ENCODE results near the gene TMEM187.

Gene TMEM187

DNA sequence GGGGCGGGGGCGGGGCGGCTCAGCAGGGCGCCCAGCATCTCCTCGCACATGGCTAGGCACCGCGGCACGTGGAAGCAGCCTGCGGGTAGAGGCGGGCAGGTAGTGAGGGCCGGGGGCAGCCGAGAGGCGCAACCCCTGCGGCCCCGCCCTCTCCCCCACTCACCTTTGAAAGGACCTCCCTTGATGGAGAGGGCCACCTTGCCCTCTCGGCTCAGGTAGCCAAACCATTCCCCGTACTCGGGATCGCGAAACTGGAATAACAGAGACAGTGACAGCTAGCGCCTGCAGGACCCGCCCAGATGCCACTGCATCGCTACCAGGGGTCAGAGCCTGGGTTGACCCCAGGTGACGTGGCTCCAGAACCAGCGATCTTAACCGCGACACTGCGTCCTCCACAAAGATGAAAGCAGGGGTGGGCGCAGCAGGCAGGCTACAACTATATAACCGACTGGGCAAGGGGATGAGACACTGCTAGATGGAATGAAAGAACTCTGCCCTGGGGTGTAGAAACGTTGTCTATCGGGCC lies 37.2 kb upstream of the TMEM187 start:
- no peak for DNase-seq

DNA sequence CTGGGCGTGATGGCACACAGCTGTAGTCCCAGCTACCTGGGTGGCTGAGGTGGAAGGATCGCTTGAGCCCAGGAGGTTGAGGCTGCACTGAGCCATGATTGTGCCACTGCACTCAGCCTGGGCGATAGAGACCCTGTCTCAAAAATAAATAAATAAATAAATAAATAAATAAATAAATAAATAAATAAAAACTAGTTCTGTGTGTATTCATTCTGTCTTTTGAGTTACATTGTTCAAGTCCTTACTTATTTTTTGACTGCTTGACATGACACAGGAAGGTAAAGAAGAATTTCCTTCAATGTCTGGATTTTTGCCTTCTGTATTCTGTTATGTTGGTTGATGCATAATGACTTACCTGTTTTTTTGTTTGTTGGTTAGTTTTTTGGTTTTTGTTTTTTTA lies 35.5 kb upstream of the TMEM187 start:
- DNase-seq = no peak

DNA sequence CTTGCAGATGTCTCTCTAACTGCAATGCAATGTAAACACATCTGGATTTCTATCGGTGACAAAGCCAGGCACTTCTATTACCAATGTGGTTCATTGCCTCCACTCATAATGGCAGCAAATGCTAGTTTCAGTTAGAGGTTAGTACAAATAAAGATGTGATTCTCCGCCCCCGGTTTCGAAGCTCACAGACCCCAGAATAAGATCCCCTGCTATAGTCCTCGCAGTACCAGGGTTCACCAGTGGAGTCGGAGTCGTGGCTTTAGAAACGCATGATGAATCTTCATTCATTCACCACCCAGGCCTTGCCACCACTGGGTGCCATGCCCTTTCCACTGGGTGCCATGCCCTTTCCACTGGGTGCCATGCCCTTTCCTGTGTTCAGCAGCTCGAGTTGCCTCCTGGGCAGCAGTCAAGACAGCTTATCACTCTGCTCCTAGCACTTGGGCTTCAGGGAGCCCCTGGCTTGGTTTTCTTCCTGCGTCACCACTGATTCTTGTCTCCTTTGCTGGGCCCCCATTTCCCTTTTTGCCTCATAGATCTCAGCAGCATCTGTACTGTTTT lies 34.2 kb upstream of the TMEM187 start:
- DNase-seq = no peak

DNA sequence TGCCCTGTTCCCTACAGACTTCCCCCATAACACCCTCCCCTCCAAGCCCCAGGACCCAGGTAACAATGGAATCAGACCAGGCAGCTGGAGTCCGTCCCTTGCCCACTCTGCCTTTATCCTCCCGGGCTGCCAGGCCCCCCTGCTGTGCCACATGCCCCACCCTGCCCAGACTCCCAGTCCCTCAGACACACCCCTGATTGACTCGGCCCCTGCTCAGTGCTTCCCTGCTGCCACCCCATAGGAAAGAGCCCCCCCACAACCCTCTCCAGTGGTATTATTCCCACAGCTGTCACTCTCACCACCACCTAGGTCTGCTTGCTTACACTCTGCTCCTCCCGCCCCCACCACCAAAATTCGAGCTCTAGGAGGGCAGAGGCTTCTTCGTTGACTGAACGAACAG lies 33.0 kb upstream of the TMEM187 start:
- no peak for DNase-seq

DNA sequence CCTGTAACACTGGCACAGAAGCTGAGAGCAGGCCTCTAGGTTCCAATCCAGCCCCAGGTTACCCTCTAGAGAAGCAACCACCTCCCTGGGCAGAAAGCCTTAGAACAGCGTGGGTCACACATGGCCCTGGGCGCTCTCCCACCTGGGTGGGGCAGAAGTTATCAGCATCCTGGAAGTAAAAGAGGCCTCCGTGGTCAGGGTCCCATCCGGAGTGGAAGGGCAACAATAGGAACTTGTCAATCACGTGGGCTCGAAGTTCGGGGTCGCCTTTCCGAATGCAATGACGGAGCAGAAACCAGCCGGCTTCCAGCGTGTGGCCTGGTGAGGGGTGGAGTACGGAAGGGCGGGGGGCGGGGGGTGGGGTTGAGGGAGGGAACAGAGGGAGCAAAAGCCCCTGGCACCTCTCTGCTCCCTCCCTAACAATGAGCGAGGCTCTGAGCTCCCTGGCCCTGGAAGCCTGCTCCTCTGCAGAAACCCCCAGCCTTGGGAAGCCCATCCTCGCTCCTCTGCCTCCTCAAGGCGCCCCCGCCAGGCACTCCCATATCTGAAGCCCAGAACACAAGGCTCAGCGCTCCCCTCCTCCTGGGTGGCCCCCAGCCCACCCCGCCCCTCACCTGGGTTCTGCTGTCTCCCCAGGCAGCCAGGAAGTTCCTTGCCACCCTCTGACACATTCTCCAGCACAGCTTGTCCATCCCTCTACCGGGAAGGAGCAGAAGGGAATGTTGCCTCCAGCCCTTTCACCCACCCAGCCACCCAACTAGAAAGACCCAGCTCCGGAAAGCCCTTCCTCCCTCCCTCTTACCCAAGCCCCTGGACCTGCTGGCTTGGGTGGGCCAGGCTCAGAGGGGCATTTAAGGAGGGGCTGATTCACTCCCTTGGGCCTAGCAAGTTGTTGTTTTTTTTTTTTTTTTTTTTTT lies 31.0 kb upstream of the TMEM187 start:
- no peak for DNase-seq

DNA sequence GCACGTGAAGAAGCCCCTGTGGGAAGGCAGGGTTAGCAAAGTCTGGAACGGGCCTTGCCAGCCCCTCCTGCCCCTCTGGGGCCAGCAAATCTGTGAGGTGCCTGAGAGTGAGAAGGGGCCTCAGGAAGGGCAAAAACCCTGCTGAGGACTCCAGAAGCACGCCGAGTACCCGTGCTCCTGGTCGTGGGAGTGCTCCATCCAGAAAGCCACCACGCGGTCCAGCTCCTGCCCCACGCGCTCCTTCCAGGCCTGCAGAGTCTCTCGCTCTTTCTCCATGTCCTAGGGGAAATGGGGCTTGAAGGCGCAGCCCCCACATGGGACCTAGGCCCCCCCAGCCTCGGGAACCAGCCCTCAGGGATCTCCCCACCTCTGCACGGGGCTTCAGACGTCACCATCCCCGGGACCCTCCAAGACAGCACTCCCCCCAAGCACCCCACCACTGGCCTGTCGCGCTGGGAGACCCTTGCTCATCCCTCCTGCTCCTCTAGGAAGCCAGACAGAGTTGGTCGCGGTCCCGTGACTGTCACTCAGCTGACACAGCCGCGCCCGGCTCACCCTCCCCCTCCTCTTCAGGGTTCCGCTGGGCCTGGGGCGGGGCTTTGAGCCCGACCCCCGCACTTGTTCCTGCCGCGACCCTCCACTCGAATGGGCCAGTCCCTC lies 28.3 kb upstream of the TMEM187 start, which contains the start of gene RENBP:
RENBP (minus strand) TSS at position 504 of the 660 bp plus-strand sequence; CDS start at position 471, 33 bp downstream.
- DNase-seq = no peak

DNA sequence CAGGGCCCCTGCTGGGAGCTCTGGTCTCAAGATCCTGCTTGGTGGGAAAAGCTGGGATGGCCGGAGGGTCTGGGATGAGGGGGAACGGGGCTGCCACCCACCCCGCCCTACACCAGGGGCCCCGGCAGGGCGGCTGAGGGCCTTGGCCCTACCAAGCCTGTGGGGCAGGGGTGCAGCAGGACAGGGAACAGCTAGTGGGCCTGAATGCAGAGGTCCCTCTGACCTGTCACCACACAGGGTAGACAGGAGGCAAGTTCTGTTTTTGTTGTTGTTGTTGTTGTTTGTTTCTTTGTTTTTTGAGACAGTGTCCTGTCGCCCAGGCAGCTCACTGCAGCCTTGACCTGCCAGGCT lies 27.8 kb upstream of the TMEM187 start:
- no peak for DNase-seq

DNA sequence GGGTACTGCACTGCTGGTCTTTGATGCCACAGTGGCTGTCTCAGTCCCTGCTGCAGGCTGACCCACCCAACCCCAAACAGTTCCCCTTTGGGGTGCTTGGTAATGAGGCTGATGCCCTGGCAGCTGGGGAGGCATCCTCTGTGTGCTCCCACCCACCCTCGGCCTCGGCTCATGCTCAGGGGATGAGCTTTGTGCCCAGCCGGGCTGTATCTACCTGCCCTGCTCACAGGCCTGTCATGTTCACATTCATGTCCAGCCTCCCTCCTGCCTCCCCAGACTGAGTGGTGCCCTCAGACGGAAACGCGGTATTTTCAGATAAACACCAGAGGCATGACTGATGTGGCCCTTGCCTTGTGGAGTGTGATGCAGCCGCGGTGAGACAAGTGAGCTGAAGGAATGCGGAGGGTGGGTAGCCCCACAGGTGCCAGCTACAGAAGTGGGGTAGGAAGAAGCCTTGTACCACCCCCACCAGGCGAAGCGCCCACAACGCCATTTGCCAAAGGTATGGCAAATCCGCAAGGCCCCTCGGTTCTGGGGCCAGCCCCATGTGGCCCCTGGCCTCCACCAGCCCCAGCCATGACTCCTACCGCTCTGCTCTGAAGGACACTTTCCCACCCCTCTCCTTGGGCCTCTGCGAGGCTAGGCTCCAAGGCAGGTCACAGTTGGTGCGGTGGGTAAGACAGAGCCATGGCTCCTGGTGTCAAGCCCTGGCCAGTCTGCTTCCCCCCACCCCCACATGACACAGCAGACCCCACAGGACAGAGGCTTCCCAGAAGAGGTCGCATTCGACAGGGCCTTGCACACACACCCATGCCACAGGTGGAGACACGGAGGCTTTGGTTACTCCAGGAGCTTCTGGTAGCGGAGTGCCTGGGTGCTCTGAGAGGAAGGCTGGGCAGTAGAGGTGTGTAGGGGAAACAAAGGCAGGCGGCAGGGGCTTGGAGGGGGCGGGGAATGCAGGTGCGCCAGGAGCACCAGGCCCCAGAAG lies 26.3 kb upstream of the TMEM187 start:
- DNase-seq = no peak

DNA sequence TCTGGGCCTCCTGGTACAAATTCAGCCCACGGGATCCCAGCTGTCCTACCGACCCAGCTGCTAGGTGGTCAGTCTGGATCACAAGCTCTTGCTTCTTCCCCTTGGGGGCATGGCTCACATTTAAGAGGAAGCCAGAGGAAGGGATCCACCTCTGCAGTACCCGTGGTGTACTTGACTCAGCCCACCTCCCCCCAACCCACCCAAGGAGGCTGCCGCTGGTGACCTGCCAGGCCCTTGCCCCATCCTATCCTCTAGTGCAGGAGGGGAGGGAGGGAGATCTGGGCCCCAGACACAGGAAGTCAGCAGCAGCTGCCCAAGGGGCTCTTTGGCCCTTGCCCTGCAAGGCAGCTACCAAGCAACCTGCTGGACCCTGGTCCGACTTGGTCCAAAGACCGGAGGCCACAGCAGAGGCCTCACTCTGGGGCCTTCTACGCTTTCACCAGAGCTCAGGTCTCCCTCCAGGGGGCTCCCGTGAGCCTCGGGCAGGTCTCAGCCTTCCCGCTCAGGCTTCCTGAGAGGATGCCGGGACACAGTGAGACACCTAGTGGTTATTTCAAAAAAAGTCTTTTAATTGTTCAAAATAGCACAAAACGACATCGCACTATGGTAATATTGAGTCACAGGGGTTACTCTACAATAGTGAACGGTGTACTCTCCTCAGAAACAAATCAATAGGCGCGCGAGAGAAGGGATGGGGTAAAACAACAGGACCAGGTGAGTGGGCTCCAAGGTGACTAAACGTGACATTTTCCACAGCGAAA lies 25.4 kb upstream of the TMEM187 start:
- peak; percentile 14 to 58 for DNase-seq

DNA sequence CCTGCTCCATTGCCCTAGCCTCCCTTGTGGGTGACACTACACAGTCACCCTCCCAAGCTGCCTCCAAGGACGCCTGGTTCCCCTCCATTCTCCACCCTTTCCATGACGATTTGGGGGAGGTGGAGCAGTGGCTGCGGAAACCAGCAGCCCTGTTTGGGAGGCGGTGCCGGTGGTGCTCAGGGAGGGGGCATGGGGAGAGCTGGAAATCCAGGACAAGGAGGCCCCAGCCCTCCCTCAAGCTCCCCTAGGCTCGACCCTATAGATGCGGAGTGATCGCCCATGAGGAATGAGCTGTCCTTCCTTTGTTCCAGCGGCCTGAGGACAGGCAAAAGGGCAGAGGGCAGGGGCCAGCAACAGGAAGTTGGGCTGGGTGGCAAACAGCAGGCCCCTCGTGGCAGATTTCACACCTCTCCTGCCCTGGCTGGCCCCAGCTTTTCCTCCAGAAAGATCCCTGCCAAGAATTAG lies 24.5 kb upstream of the TMEM187 start:
- no peak for DNase-seq

DNA sequence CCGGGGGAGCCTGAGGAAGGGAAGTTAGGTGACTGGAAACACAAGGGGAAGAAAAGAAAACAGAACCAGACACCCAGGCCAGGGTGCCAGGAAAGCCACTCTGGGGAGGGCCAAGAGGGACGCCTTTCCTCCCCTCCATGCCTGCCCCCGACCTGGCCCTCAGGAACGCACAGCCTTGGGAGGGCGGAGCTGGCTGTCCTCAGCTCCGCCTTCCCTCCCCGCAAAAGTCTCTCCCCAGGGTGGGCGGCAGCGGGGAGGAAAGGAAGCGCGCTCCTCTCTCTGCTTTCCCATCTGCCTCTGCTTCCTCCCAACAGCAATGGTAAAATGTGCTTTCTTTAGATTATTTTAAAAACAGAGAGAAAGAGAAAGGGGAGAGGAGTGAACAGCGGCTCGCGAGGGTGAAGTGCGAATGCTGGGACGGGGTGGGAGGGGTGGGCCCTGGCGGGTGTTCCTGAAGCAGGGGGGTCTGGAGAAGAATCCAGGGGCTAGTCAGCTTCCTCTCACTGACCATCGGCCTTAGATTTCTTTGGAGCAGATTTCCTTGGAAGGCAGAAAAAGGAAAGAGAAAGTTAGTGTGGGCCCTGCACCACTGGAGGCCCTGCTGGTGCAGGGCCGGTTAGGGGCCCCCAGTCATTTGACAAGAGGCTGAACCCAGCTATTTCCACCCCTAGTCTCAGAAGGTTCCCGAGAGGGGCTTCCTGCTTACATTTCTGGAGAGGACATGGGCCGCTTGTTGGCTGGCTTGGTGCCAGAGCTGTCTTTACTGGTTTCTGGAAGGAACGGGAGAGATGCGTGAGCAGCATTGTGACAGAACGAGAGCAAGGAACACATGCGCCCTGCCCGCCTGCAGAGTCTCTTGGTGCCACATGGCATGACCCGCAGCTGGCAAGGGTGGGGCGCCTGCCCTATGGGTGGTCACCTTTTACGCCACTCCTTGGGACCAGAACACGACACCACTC lies 23.4 kb upstream of the TMEM187 start:
- no peak for DNase-seq

DNA sequence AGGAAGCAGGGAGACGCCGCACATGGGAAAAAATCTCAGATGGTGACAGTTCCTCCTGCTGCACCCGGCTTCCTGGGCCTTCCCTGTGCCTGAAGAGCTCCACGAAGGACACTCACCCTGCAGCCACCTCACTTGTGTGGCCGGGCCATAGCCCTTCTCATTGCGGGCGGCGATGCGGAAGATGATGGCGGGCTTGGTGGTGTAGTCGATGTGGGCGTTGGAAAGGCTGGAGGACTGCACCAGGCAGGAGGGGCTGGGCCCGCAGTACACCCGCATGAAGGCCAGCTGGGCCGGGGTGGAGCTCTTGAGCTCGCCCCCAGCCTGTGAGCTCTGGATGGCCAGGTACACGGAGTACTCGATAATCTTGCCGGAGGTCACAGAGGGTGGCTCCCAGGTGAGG lies 22.4 kb upstream of the TMEM187 start:
- no peak for DNase-seq

DNA sequence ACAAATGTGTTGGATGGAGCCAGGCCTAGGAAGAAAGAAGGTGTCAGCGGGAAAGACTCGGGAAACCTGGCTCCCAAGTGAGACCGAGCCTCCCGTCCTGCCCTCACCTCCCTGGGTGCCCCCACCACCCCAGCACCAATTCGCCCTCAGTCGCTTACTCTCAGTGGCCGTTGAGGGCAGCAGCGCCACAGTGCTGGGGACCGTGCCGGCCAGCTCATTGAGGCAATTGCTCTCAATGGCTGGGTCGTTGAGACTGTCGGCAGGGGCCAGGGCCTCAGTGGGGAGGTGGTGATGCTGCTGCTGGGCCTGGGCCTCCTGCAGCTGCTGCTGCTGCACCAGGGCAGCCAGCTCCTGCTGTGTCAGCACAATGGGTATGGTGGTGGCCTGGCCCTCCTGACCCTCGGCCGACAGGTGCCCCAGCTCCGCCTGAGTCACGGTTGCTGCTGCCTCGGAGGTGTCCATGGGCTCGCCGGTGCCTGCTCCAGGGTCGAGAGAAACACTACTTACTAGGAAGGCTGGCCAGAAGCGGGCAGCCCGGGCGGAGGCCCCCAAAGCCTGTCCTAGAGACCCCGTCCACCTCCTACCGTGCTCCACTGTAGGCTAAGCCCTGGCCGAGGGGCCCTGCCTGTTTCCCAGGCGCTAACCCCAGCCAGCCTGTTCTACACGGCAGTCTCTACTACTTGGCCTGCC lies 20.7 kb upstream of the TMEM187 start:
- DNase-seq = no peak

DNA sequence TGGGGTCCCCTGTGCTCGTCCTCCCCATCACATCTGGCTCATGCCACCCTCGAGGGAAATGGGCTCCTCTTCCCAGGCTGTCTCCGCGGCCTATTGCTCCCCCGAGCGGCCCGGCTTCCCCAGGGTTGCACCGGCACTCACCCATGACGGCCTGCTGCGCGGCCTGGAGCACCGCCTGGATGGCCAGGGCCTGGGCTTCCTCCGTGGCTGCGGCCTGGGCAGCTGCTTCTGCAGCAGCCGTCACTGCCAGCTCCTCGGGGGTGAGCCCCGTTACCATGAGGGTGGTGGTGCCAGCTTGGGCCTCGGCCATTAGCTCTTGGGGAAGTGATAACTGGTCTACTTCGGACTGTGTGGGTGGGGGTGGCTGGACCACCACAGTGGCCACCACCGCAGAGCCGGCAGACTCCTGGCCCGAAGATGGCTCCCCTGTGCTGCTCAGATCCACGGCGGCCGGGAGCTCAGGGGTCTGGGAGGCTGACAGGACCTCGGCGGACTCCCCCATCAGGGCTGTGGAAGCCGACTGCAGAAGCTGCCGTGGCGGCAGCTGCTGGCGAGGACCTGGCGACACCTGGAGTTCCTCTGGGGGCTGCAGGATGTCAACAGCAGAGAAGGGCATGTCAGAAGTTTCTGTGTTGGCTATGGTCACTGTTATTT lies 20.1 kb upstream of the TMEM187 start:
- no peak for DNase-seq

DNA sequence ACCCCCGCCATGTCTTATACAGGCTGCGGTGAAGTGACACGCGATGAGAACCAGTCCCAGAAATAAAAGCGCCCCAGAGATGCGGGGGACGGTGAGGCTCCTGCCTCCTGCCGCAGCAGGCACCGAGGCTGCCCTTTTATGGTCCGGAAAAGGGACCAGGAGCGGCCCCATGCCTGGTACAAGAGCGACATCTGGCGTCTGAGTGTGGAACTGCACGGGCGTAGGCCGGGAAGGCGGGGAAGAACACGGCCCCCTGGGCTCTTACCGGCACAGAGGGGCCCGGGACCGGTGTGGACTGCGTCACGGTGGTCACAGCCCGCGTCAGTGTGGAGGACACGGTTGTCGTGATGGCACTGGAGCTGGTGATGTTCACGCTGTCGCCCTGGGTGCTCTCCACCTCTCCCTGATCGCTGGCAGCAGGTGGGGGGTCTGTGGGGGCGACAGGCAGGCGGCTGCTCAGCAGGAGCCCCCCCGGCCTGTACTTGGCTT lies 19.2 kb upstream of the TMEM187 start:
- peak; percentile 36 to 52 for DNase-seq

DNA sequence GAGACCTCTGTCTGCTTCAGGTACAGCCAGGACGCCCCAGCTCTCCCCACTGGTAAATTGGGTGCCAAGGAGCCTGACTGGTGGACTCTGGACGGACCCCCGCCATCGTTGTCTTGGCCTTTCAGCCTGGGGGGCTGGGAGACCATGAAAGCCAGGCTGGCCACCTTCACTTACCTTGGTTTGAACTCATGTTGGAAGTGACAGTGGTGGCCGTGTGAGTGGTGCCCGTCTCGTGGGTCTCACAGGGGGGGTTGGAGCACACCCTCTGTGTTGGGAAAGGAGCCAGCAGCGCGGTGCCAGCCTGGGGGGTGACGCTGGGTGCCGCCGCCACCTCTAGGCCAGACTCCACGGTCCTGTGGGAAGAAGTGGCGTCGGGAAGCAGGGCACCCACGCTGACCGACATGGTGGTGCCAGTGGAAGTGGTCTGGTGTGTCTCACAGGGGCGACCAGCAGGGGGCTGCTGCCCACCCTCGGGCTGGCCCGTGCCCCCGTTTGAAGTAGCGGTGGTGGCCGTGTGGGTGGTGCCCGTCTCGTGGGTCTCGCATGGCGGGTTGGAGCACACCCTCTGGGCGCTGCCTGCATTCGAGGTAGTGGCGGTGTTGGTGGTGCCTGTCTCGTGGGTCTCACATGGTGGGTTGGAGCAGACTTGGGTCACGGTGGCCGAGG lies 18.5 kb upstream of the TMEM187 start:
- DNase-seq = no peak

DNA sequence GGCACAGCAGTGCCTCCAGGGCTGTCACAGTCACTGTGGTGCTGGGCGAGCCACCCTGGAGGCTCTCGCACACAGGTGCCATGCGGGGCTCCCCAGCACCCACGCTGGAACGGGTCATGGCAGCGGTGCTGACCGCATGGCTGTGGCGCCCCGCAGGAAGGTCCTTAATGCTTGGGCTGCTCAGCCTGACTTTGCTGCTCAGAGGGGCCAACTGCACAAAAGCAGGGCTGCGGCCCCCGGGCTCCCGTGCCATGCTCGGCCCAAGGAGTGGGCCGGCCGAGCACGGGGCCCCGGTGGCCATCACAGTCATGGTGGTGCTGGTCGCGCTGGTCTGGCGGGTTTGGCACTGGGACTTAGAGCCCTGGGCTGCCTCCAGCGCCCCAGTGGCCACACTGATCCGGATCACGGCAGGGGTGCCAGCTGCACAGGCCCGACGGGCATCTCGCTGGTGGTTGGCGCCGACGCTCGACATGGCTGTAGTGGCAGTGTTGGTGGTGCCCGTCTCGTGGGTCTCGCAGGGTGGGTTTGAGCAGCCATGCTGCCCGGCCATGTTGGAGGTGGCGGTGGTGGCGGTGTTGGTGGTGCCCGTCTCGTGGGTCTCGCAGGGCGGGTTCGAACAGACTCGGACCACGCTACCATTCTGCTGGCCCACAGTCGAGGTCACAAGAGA lies 17.9 kb upstream of the TMEM187 start:
- no peak for DNase-seq

DNA sequence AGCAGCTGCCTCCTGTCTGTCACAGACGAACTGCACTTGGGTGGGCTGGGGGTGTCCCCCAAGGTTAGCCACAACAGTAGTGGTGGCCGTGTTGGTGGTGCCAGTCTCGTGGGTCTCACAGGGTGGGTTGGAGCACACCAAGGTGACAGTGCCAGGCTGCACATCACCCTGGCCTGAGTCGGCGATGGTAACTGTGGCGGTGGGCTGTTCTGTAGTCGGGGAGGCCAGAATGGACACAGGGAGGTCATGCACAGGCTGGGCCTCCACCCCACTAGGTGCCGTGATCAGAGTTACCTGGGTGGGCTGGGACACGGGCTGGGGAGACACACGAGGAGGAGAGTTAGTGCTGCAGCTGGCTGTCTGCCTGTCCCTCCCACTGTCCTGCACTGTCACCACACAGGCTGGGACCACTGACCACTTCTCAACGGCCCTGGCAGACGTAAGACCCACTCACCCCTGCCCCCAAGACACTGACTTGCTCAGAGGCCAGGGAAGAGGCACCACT lies 17.3 kb upstream of the TMEM187 start:
- DNase-seq = no peak

Measured in NCI-H1930 (cell line).